H1 (cell line): ENCODE measurements around the gene LMTK2. TPM values are rescaled to one million over a fixed set of nuclear protein-coding genes. Genes with fewer than 3 reads are reported as not detected.

Experiments
- CTCF ChIA-PET: fragments of 300-600 bp; sonication (Branson Sonifier 250); formaldehyde crosslinking; loops from one replicate; lab custom pipeline; 2021; ENCODE audit not compliant: partially characterized antibody; lab: Charles Lee
- POLR2A ChIA-PET: fragments of 300-600 bp; sonication (Branson Sonifier 250); formaldehyde crosslinking; loops from one replicate; lab custom pipeline; 2021; ENCODE audit warnings: inconsistent platforms; ENCODE audit not compliant: partially characterized antibody; lab: Charles Lee
- DNase-seq, 2 experiments: peaks; one replicate each; pipeline versions ENCODE4 v3.0.0 to v3.0.0-alpha.2; 2010 to 2022; ENCODE audit warnings: low spot score in 2 of 2, low read depth in 1 of 2, mixed read lengths in 1 of 2
- FAIRE-seq: peaks from 2 replicates; lab custom pipeline; 2011; peaks lifted over from hg19 to GRCh38; lab: Jason Lieb, UNC
- H2AFZ ChIP-seq: 2 replicates; pipeline ENCODE4 v1.8.1; 2012; ENCODE audit warnings: low read length, inconsistent platforms
- H2AK5ac ChIP-seq: 2 replicates; pipeline ENCODE4 v1.6.1; 2013; ENCODE audit warnings: low read depth, low read length
- H2BK120ac ChIP-seq: replicated peaks from 2 replicates; pipeline ENCODE3; 2013; ENCODE audit warnings: low read depth, low read length, inconsistent platforms
- H2BK12ac ChIP-seq: 2 replicates; pipeline ENCODE4 v1.6.1; 2013; ENCODE audit warnings: low read depth, low read length
- H2BK15ac ChIP-seq: 2 replicates; pipeline ENCODE4 v1.6.1; 2013; ENCODE audit warnings: low read length
- H2BK20ac ChIP-seq: 2 replicates; pipeline ENCODE4 v1.6.1; 2013; ENCODE audit warnings: low read length
- H2BK5ac ChIP-seq: 2 replicates; pipeline ENCODE4 v1.6.1; 2013; ENCODE audit warnings: low read depth, low read length
- H3K14ac ChIP-seq: 2 replicates; pipeline ENCODE4 v1.6.1; 2013; ENCODE audit warnings: inconsistent platforms; ENCODE audit not compliant: insufficient read length
- H3K18ac ChIP-seq: 2 replicates; pipeline ENCODE4 v1.6.1; 2013; ENCODE audit warnings: low read length; ENCODE audit errors: extremely low read depth
- H3K23ac ChIP-seq: 2 replicates; pipeline ENCODE4 v1.6.1; 2013; ENCODE audit warnings: inconsistent platforms; ENCODE audit not compliant: insufficient read length
- H3K23me2 ChIP-seq: 2 replicates; pipeline ENCODE4 v1.6.1; 2013; ENCODE audit warnings: low read depth, low read length
- H3K27ac ChIP-seq: 2 replicates; pipeline ENCODE4 v1.6.1; 2011; ENCODE audit warnings: low read depth, low read length, inconsistent platforms
- H3K27me3 ChIP-seq, 4 experiments: replicated peaks in 1 of 4; 1 replicate in 1 of 4; 2 replicates in 3 of 4; pipeline versions ENCODE4 v1.6.1 to v1.8.1; 2011 to 2013; ENCODE audit warnings: low read length in 3 of 4, mild to moderate bottlenecking in 3 of 4, inconsistent platforms in 2 of 4, mixed read lengths in 2 of 4, moderate library complexity in 1 of 4; ENCODE audit not compliant: control insufficient read depth in 3 of 4, insufficient read depth in 3 of 4; ENCODE audit errors: extremely low read depth in 1 of 4
- H3K36me3 ChIP-seq, 4 experiments: 2 replicates each; pipeline versions ENCODE4 v1.6.1 to v1.8.1; 2011 to 2013; ENCODE audit warnings: mild to moderate bottlenecking in 4 of 4, low read length in 3 of 4, moderate library complexity in 2 of 4, control low read depth in 1 of 4, inconsistent platforms in 1 of 4; ENCODE audit not compliant: insufficient read depth in 4 of 4, control insufficient read depth in 2 of 4
- H3K4ac ChIP-seq: replicated peaks from 2 replicates; pipeline ENCODE3; 2013; ENCODE audit warnings: low read length, low read depth, mixed read lengths, inconsistent platforms; ENCODE audit not compliant: insufficient read length
- H3K4me1 ChIP-seq, 4 experiments: replicated peaks in 1 of 4; 1 replicate in 1 of 4; 2 replicates in 3 of 4; pipeline versions ENCODE4 v1.6.1 to v1.8.1; 2011 to 2013; ENCODE audit warnings: low read length in 3 of 4, inconsistent platforms in 2 of 4, mixed read lengths in 1 of 4; ENCODE audit not compliant: insufficient read depth in 4 of 4, control insufficient read depth in 3 of 4
- H3K4me2 ChIP-seq, 2 experiments: 2 replicates each; pipeline versions ENCODE4 v1.6.1 to v1.8.1; 2011 to 2013; ENCODE audit warnings: low read depth in 2 of 2, low read length in 2 of 2, control low read depth in 1 of 2, inconsistent platforms in 1 of 2, mild to moderate bottlenecking in 1 of 2; ENCODE audit not compliant: insufficient read depth in 1 of 2
- H3K4me3 ChIP-seq, 4 experiments: fragments of 200-600, 300-600 bp in 1 of 4; sonication (generic), shearing (Covaris generic), sonication (Bioruptor Twin) in 1 of 4; 2 replicates each; pipeline versions ENCODE4 v1.5.1 to v1.8.1; 2011 to 2016; ENCODE audit warnings: low read length in 4 of 4, low read depth in 3 of 4, control low read depth in 2 of 4, inconsistent platforms in 2 of 4, mild to moderate bottlenecking in 2 of 4, mixed read lengths in 1 of 4, moderate library complexity in 1 of 4; ENCODE audit not compliant: insufficient read depth in 2 of 4; ENCODE audit errors: extremely low read depth in 1 of 4
- H3K56ac ChIP-seq: replicated peaks from 2 replicates; pipeline ENCODE3; 2013; ENCODE audit warnings: low read depth, mild to moderate bottlenecking, mixed read lengths, low read length, inconsistent platforms; ENCODE audit not compliant: insufficient read length
- H3K79me1 ChIP-seq: 2 replicates; pipeline ENCODE4 v1.6.1; 2013; ENCODE audit warnings: low read depth, low read length, control low read depth
- H3K79me2 ChIP-seq, 2 experiments: 2 replicates each; pipeline versions ENCODE4 v1.6.1 to v1.8.1; 2012 to 2013; ENCODE audit warnings: low read length in 2 of 2, mild to moderate bottlenecking in 2 of 2, inconsistent platforms in 1 of 2; ENCODE audit not compliant: insufficient read depth in 2 of 2, control insufficient read depth in 1 of 2
- H3K9ac ChIP-seq, 4 experiments: replicated peaks in 1 of 4; 1 replicate in 1 of 4; 2 replicates in 3 of 4; pipeline versions ENCODE4 v1.6.1 to v1.8.1; 2011 to 2013; ENCODE audit warnings: low read depth in 3 of 4, low read length in 3 of 4, control low read depth in 2 of 4, mild to moderate bottlenecking in 2 of 4, moderate library complexity in 2 of 4, inconsistent platforms in 1 of 4; ENCODE audit errors: extremely low read depth in 1 of 4
- H3K9me3 ChIP-seq, 2 experiments: 2 replicates each; pipeline versions ENCODE4 v1.6.1 to v1.8.1; 2012 to 2013; ENCODE audit warnings: mild to moderate bottlenecking in 2 of 2, moderate library complexity in 2 of 2, control low read depth in 1 of 2, inconsistent platforms in 1 of 2, low read depth in 1 of 2, low read length in 1 of 2, mixed read lengths in 1 of 2; ENCODE audit not compliant: insufficient read depth in 2 of 2
- H4K20me1 ChIP-seq, 2 experiments: replicated peaks in 1 of 2; 2 replicates each; pipeline versions ENCODE3 to v1.8.1; 2011 to 2013; ENCODE audit warnings: inconsistent platforms in 2 of 2, low read length in 2 of 2, mild to moderate bottlenecking in 1 of 2; ENCODE audit not compliant: insufficient read depth in 2 of 2, control insufficient read depth in 1 of 2
- H4K5ac ChIP-seq: 2 replicates; pipeline ENCODE4 v1.6.1; 2013; ENCODE audit warnings: low read length, low read depth, mixed read lengths, inconsistent platforms; ENCODE audit not compliant: insufficient read length
- H4K8ac ChIP-seq: 2 replicates; pipeline ENCODE4 v1.8.0; 2013; ENCODE audit warnings: mild to moderate bottlenecking, moderate library complexity, low read length, inconsistent platforms; ENCODE audit not compliant: insufficient read depth; ENCODE audit errors: extremely low read depth
- H4K91ac ChIP-seq: replicated peaks from 2 replicates; pipeline ENCODE3; 2013; ENCODE audit warnings: low read length, mixed read lengths, inconsistent platforms; ENCODE audit not compliant: insufficient read length
- CREB1 ChIP-seq: IDR thresholded peaks from 2 replicates; pipeline ENCODE4 v1.6.1; 2012; ENCODE audit warnings: inconsistent platforms
- E2F6 ChIP-seq: IDR thresholded peaks from 2 replicates; pipeline ENCODE4 v1.6.1; 2012; ENCODE audit warnings: inconsistent platforms
- FOSL1 ChIP-seq: IDR thresholded peaks from 2 replicates; pipeline ENCODE4 v1.6.1; 2011; ENCODE audit warnings: mild to moderate bottlenecking, low read depth, low read length, moderate library complexity; ENCODE audit not compliant: insufficient read depth
- JUND ChIP-seq: IDR thresholded peaks from 2 replicates; pipeline ENCODE4 v1.6.1; 2011; ENCODE audit warnings: mild to moderate bottlenecking, improper control_type of control experiment, low read length
- MAFK ChIP-seq: IDR thresholded peaks from 2 replicates; pipeline ENCODE4 v1.6.1; 2012; ENCODE audit warnings: low read depth, mild to moderate bottlenecking, improper control_type of control experiment, low read length
- POLR2A ChIP-seq, 2 experiments: IDR thresholded peaks; 1 replicate in 1 of 2; 2 replicates in 1 of 2; pipeline ENCODE4 v1.6.1; 2011; ENCODE audit warnings: low read depth in 2 of 2, low read length in 2 of 2, mild to moderate bottlenecking in 2 of 2; ENCODE audit errors: control extremely low read depth in 1 of 2
- POLR2AphosphoS5 ChIP-seq: IDR thresholded peaks from 2 replicates; pipeline ENCODE4 v1.6.1; 2011; ENCODE audit warnings: low read depth, low read length
- SIRT6 ChIP-seq: IDR thresholded peaks from one replicate; pipeline ENCODE4 v1.7.1; 2012; ENCODE audit warnings: low read length, inconsistent platforms
- SP1 ChIP-seq: IDR thresholded peaks from 2 replicates; pipeline ENCODE4 v1.6.1; 2011; ENCODE audit warnings: low read depth, low read length
- SP2 ChIP-seq: IDR thresholded peaks from 2 replicates; pipeline ENCODE4 v1.6.1; 2012; ENCODE audit warnings: mild to moderate bottlenecking, low read length, inconsistent platforms
- SP4 ChIP-seq: IDR thresholded peaks from 2 replicates; pipeline ENCODE4 v1.6.1; 2012; ENCODE audit warnings: low read length, inconsistent platforms
- SRF ChIP-seq: IDR thresholded peaks from 2 replicates; pipeline ENCODE4 v1.6.1; 2011; ENCODE audit warnings: mild to moderate bottlenecking, low read depth, low read length, moderate library complexity
- TAF7 ChIP-seq: optimal IDR thresholded peaks from 2 replicates; pipeline ENCODE3; 2011; ENCODE audit warnings: low read depth, mild to moderate bottlenecking, inconsistent platforms, low read length, moderate library complexity, borderline replicate concordance
- TEAD4 ChIP-seq: IDR thresholded peaks from 2 replicates; pipeline ENCODE4 v1.6.1; 2012; ENCODE audit warnings: low read depth, low read length, inconsistent platforms, mixed read lengths
- ZNF274 ChIP-seq: IDR thresholded peaks from 2 replicates; pipeline ENCODE4 v1.7.0; 2012; ENCODE audit warnings: low read length, borderline replicate concordance; ENCODE audit errors: extremely low read depth
- WGBS, 2 experiments: shearing (Covaris generic) in 1 of 2; methylation state at CpG; one replicate each; pipeline versions ENCODE4 v1.1.6 to v1.1.7; 2013 to 2015; ENCODE audit warnings: low lambda C conversion rate in 2 of 2, mixed read lengths in 2 of 2, inconsistent platforms in 1 of 2, low coverage in 1 of 2, missing lambda C conversion rate in 1 of 2; ENCODE audit not compliant: insufficient replicate concordance in 2 of 2, insufficient coverage in 1 of 2, insufficient read length in 1 of 2; ENCODE audit errors: extremely low coverage in 1 of 2, missing lambda C conversion rate in 1 of 2; 5-methylcytosine and 5-hydroxymethylcytosine counted together
- polyA plus RNA-seq, 7 experiments: library from polyadenylated mRNA; depleted of rRNA in 3 of 7; stranded (reverse) in 5 of 7; unstranded in 2 of 7; fragments of >200 nt in 5 of 7; fragments of 200-250 nt in 2 of 7; gene quantifications; 1 replicate in 5 of 7; 2 replicates in 1 of 7; 4 replicates in 1 of 7; pipeline versions ENCODE4 v1.2.1 to v1.2.3, GENCODE V29; 2011 to 2013; ENCODE audit warnings: missing spikeins in 2 of 7, mixed read lengths in 2 of 7
- total RNA-seq: library from RNA; stranded (reverse); fragmentation: NEBNext Ultra II Directional; extraction: Animal tissue kit (Norgen Biotek cat#: 25700); gene quantifications from 2 replicates; pipeline ENCODE4 v1.2.1, GENCODE V29; 2021

The LMTK2 gene
- total and polyA plus RNA-seq, 2 of the 8 experiments (the other 6 are each of a cell fraction or from before 2014, with no cell fraction given), result 9.7 to 30.7 TPM

DNA sequence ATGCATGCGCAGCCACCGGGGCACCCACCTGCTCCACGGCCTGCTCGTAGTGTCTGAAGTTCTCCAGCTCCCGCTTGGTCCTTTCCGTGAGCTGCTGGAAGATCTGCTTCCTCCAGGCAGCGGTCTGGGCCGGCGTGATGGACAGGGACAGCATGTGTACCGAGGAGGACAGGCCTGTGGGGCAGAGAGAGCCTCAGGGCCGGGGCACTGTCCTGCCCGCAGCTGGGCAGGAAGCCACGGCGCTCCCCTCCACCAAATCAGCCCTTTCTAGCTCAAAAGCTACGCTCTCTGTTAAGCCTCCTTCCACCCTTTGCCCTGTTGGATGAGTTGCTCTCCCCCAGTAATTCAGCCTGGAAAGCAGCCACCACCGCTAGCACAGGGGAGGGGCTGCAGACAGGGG, 126.1 kb downstream of the LMTK2 start:
- H3K14ac ChIP-seq, result no peak overlapping the region
- H3K36me3 ChIP-seq, result no peaks in the 10 kb centered on the region
- no peaks in the 10 kb centered on the region for H3K79me1 ChIP-seq
- ChIA-PET POLR2A (no interaction called here), CTCF (interaction anchor here (1.1 to 3.1 kb wide), 2 partner anchors 10 to 211 kb away, joined by 4 to 9 read pairs; no protein-coding TSS in a partner anchor)
- peaks cover 2 to 4% of the 10 kb centered on the region in 2 experiments for H4K20me1 ChIP-seq
- no peak overlapping the region for H3K4me2 ChIP-seq
- no peak overlapping the region for H3K23ac ChIP-seq
- no peak overlapping the region for H2AK5ac ChIP-seq
- no peak overlapping the region for H3K9ac ChIP-seq
- H4K5ac ChIP-seq, result no peak overlapping the region
- TF ChIP-seq JUND (no peak), SP1 (no peak), TEAD4 (no peak), TAF7 (no peak), POLR2AphosphoS5 (no peak), MAFK (no peak), POLR2A (IDR thresholded peaks at IDR 0.05; ENCODE audit: control extremely low read depth in 1 of 2, low read depth in 2 of 2, low read length in 2 of 2) (no peak), SP2 (no peak), E2F6 (no peak), CREB1 (no peak), FOSL1 (no peak), ZNF274 (no peak), SIRT6 (no peak), SRF (no peak), SP4 (no peak)
- no peak overlapping the region for H3K27ac ChIP-seq
- no peak overlapping the region for H2BK5ac ChIP-seq
- no peak overlapping the region for H4K8ac ChIP-seq
- no peak overlapping the region for H3K18ac ChIP-seq
- 86% methylated on average over 16 of the region's 16 CpGs; no CpG with 5 or more reads in 1 of the 2 experiments for WGBS, 2 experiments
- no peak overlapping the region for H2AFZ ChIP-seq
- H3K23me2 ChIP-seq, result no peaks in the 10 kb centered on the region
- no peak overlapping the region for H2BK20ac ChIP-seq
- H2BK120ac ChIP-seq, result no peak overlapping the region
- H3K4me3 ChIP-seq, result no peak overlapping the region
- DNase-seq, result no peak
- no peak overlapping the region for H4K91ac ChIP-seq
- H3K27me3 ChIP-seq, result no peaks in the 10 kb centered on the region
- H2BK12ac ChIP-seq, result no peak overlapping the region
- H3K4ac ChIP-seq, result no peak overlapping the region
- H3K56ac ChIP-seq, result no peak overlapping the region
- no peak for FAIRE-seq
- no peaks in the 10 kb centered on the region for H3K79me2 ChIP-seq
- H2BK15ac ChIP-seq, result no peak overlapping the region
- H3K4me1 ChIP-seq, result no peaks in the 10 kb centered on the region; a peak in 3 of 7 replicates
- H3K9me3 ChIP-seq, result no peaks in the 10 kb centered on the region
